Brain pericyte (primary cell): ENCODE data around the gene MYCBP2.
"Not testable (repeated sequence)": the region's sequence is repeated elsewhere in the genome, so short reads cannot be mapped to it uniquely, and the experiment has no call there.

Source experiments
- DNase-seq: peaks from one replicate; pipeline ENCODE4 v3.0.0-alpha.2; 2012; ENCODE audit warnings: low read depth, low spot score

The MYCBP2 gene

GRCh38 chr13:77326905-77327604, at the start of gene MYCBP2:
Gene MYCBP2, minus strand, starts transcription at chr13:77327094. Its CDS starts 319 bp downstream, at chr13:77326775.
- peak; percentile 95 for DNase-seq

- no peak for DNase-seq
Measured at GRCh38 chr13:77375560-77376108, 48.7 kb upstream of the MYCBP2 start.

- no peak for DNase-seq
Measured at GRCh38 chr13:77374786-77375185, 47.9 kb upstream of the MYCBP2 start.

- no peak for DNase-seq
Measured at GRCh38 chr13:77374339-77374738, 47.4 kb upstream of the MYCBP2 start.

- no peak for DNase-seq
Measured at GRCh38 chr13:77373502-77373901, 46.6 kb upstream of the MYCBP2 start.

GRCh38 chr13:77372275-77372674, 45.4 kb upstream of the MYCBP2 start:
- DNase-seq, result no peak

- no peak for DNase-seq
Measured at GRCh38 chr13:77370888-77371287, 44.0 kb upstream of the MYCBP2 start.

GRCh38 chr13:77362166-77362565, 35.3 kb upstream of the MYCBP2 start:
- no peak for DNase-seq

- DNase-seq, result no peak
Measured at GRCh38 chr13:77360032-77360685, 33.3 kb upstream of the MYCBP2 start.

GRCh38 chr13:77359171-77359570, 32.3 kb upstream of the MYCBP2 start:
- DNase-seq, result no peak

- DNase-seq, result no peak
Measured at GRCh38 chr13:77358001-77358400, 31.1 kb upstream of the MYCBP2 start.

GRCh38 chr13:77356155-77356554, 29.3 kb upstream of the MYCBP2 start:
- no peak for DNase-seq

GRCh38 chr13:77353995-77354394, 27.1 kb upstream of the MYCBP2 start:
- no peak for DNase-seq

GRCh38 chr13:77351315-77351714, 24.4 kb upstream of the MYCBP2 start:
- DNase-seq, result no peak

- DNase-seq, result no peak
Measured at GRCh38 chr13:77350811-77351210, 23.9 kb upstream of the MYCBP2 start.

- no peak for DNase-seq
Measured at GRCh38 chr13:77349365-77349764, 22.5 kb upstream of the MYCBP2 start.

- not testable (repeated sequence) for DNase-seq
Measured at GRCh38 chr13:77347351-77347750, 20.5 kb upstream of the MYCBP2 start.

GRCh38 chr13:77345150-77345780, 18.4 kb upstream of the MYCBP2 start:
- no peak for DNase-seq

GRCh38 chr13:77343841-77344240, 16.9 kb upstream of the MYCBP2 start:
- no peak for DNase-seq

GRCh38 chr13:77339408-77339807, 12.5 kb upstream of the MYCBP2 start:
- no peak for DNase-seq

GRCh38 chr13:77338961-77339401, 12.1 kb upstream of the MYCBP2 start:
- DNase-seq, result no peak

- DNase-seq, result no peak
Measured at GRCh38 chr13:77338329-77338728, 11.4 kb upstream of the MYCBP2 start.
